Endothelial cell of umbilical vein (primary cell): ENCODE measurements around the gene THBD. TPM values are rescaled to one million over a fixed set of nuclear protein-coding genes. Genes with fewer than 3 reads are reported as not detected.

ENCODE experiments used
- BruUV-seq: library from RNA; stranded (reverse); fragments of 400-500 nt; replicated peaks from 2 replicates; lab custom pipeline; 2021; lab: Mats Ljungman, UMichigan
- CTCF ChIA-PET: fragments of 300-600, 350-600 bp; sonication (Branson Sonifier 250); formaldehyde crosslinking; loops from one replicate; lab custom pipeline; 2021; ENCODE audit warnings: antibody characterized with exemption, inconsistent platforms; lab: Charles Lee
- POLR2A ChIA-PET: fragments of 300-600, 350-600 bp; sonication (Branson Sonifier 250); formaldehyde crosslinking; loops from one replicate; lab custom pipeline; 2021; ENCODE audit warnings: antibody characterized with exemption, inconsistent platforms; lab: Charles Lee
- DNase-seq: peaks from one replicate; pipeline ENCODE4 v3.0.0-alpha.2; 2011; ENCODE audit warnings: low read depth, low spot score
- FAIRE-seq: peaks from 2 replicates; lab custom pipeline; 2011; peaks lifted over from hg19 to GRCh38; lab: Jason Lieb, UNC
- H2AFZ ChIP-seq: 2 replicates; pipeline ENCODE4 v1.6.0; 2012; ENCODE audit warnings: low read depth, low read length, control low read depth, inconsistent platforms
- H3K27ac ChIP-seq: 2 replicates; pipeline ENCODE4 v1.5.1; 2011; ENCODE audit warnings: low read depth, mild to moderate bottlenecking, control low read depth, low read length, moderate library complexity; ENCODE audit not compliant: insufficient read depth
- H3K27me3 ChIP-seq, 2 experiments: 2 replicates each; pipeline versions ENCODE4 v1.6.0 to v1.6.1; 2011; ENCODE audit warnings: low read length in 2 of 2, mixed read lengths in 1 of 2; ENCODE audit not compliant: control insufficient read depth in 2 of 2, insufficient read depth in 2 of 2
- H3K36me3 ChIP-seq, 2 experiments: 2 replicates in 1 of 2; 3 replicates in 1 of 2; pipeline ENCODE4 v1.5.1; 2011; ENCODE audit warnings: low read length in 2 of 2, mild to moderate bottlenecking in 1 of 2, moderate library complexity in 1 of 2; ENCODE audit not compliant: control insufficient read depth in 2 of 2, insufficient read depth in 2 of 2; ENCODE audit errors: extremely low read depth in 1 of 2
- H3K4me1 ChIP-seq: 3 replicates; pipeline ENCODE4 v1.5.1; 2011; ENCODE audit warnings: mild to moderate bottlenecking, low read length; ENCODE audit not compliant: control insufficient read depth, insufficient read depth; ENCODE audit errors: extremely low read depth
- H3K4me2 ChIP-seq: 2 replicates; pipeline ENCODE4 v1.6.1; 2011; ENCODE audit warnings: low read length, control low read depth, mixed read lengths; ENCODE audit not compliant: insufficient read depth
- H3K4me3 ChIP-seq, 3 experiments: fragments of 200-600 bp in 1 of 3; sonication (generic), shearing (Covaris generic) in 1 of 3; replicated peaks in 1 of 3; 2 replicates each; pipeline ENCODE4 v1.5.1; 2011 to 2016; ENCODE audit warnings: control low read depth in 3 of 3, low read length in 3 of 3, mild to moderate bottlenecking in 2 of 3, inconsistent platforms in 1 of 3, low read depth in 1 of 3, moderate library complexity in 1 of 3; ENCODE audit not compliant: insufficient read depth in 1 of 3
- H3K79me2 ChIP-seq: 2 replicates; pipeline ENCODE4 v1.6.0; 2012; ENCODE audit warnings: low read length, inconsistent platforms; ENCODE audit not compliant: control insufficient read depth, insufficient read depth
- H3K9ac ChIP-seq: replicated peaks from 2 replicates; pipeline ENCODE3; 2011; ENCODE audit warnings: low read length, control low read depth; ENCODE audit not compliant: insufficient read depth; ENCODE audit errors: extremely low read depth
- H3K9me1 ChIP-seq: replicated peaks from 3 replicates; pipeline ENCODE4 v1.6.0; 2011; ENCODE audit warnings: mild to moderate bottlenecking, low read length; ENCODE audit not compliant: control insufficient read depth, insufficient read depth; ENCODE audit errors: extremely low read depth
- H3K9me3 ChIP-seq: replicated peaks from 2 replicates; pipeline ENCODE4 v1.5.1; 2012; ENCODE audit warnings: low read length, inconsistent platforms; ENCODE audit not compliant: control insufficient read depth, insufficient read depth
- H4K20me1 ChIP-seq: replicated peaks from 2 replicates; pipeline ENCODE3; 2011; ENCODE audit warnings: mild to moderate bottlenecking, low read length; ENCODE audit not compliant: control insufficient read depth, insufficient read depth; ENCODE audit errors: extremely low read depth
- CTCF ChIP-seq, 2 donors: IDR thresholded peaks; 1 replicate in 1 of 2; 2 replicates in 1 of 2; pipeline ENCODE4 v1.5.1; 2011; ENCODE audit warnings: low read length in 2 of 2, mild to moderate bottlenecking in 2 of 2, moderate library complexity in 2 of 2, control low read depth in 1 of 2, inconsistent platforms in 1 of 2, low read depth in 1 of 2; ENCODE audit not compliant: insufficient read depth in 1 of 2; ENCODE audit errors: extremely low read depth in 1 of 2
- EZH2 ChIP-seq: IDR thresholded peaks from 2 replicates; pipeline ENCODE4 v1.6.1; 2012; ENCODE audit warnings: borderline replicate concordance, low read depth, mild to moderate bottlenecking, moderate library complexity, low read length, inconsistent platforms; ENCODE audit not compliant: severe bottlenecking
- GATA2 ChIP-seq: IDR thresholded peaks from 2 replicates; pipeline ENCODE4 v1.7.0; 2011; ENCODE audit warnings: low read depth, mild to moderate bottlenecking, moderate library complexity, mixed read lengths, low read length; ENCODE audit not compliant: insufficient read length, insufficient read depth
- MAX ChIP-seq: IDR thresholded peaks from 2 replicates; pipeline ENCODE4 v1.6.1; 2011; ENCODE audit not compliant: insufficient read depth, insufficient read length
- MYC ChIP-seq: IDR thresholded peaks from one replicate; pipeline ENCODE4 v1.6.1; 2011; ENCODE audit warnings: mild to moderate bottlenecking, low read depth, low read length
- POLR2A ChIP-seq: IDR thresholded peaks from 2 replicates; pipeline ENCODE4 v1.6.1; 2012; ENCODE audit warnings: low read depth, mild to moderate bottlenecking, control low read depth, low read length
- POLR2AphosphoS5 ChIP-seq: IDR thresholded peaks from 2 replicates; pipeline ENCODE4 v1.6.1; 2012; ENCODE audit warnings: low read depth, mild to moderate bottlenecking, control low read depth, low read length, moderate library complexity; ENCODE audit not compliant: insufficient read depth
- dilution Hi-C: fragments of 300-500 bp; cut with MboI; formaldehyde crosslinking; loops from one replicate; pipeline ENCODE4 v1.15.0; 2019; ENCODE audit warnings: low sequenced_read_pairs; ENCODE audit not compliant: extremely low pct_ligation_motif_present
- intact Hi-C: fragments of 100-400 bp; cut with micrococcal nuclease; formaldehyde crosslinking; loops from one replicate; pipeline ENCODE4 v1.10.0; 2022
- polyA plus RNA-seq, 4 experiments: library from polyadenylated mRNA; depleted of rRNA in 3 of 4; stranded (reverse) in 3 of 4; unstranded in 1 of 4; fragments of >200 nt; gene quantifications; 2 replicates each; pipeline versions ENCODE4 v1.2.1 to v1.2.3, GENCODE V29; 2011 to 2012; ENCODE audit warnings: missing spikeins in 1 of 4
- total RNA-seq: library from RNA; stranded (reverse); gene quantifications from 2 replicates; pipeline ENCODE4 v1.2.3, GENCODE V29; 2021

Gene THBD
- total and polyA plus RNA-seq, 2 donors (not counting 3 experiments of a cell fraction or from before 2014, with no cell fraction given), result 17.1 to 28.0 TPM

- FAIRE-seq, result no peak
- Histone ChIP-seq H3K9me3 (no peaks in the 10 kb centered on the region), H3K27ac (no peak overlapping the region), H3K36me3 (no peaks in the 10 kb centered on the region), H3K4me3 (no peak overlapping the region), H3K9ac (no peak overlapping the region), H3K4me1 (no peaks in the 10 kb centered on the region), H2AFZ (no peak overlapping the region), H3K79me2 (no peaks in the 10 kb centered on the region), H3K9me1 (no peaks in the 10 kb centered on the region), H4K20me1 (no peaks in the 10 kb centered on the region), H3K27me3 (peaks cover 2 to 3% of the 10 kb centered on the region in 2 experiments), H3K4me2 (no peak overlapping the region)
- dilution Hi-C loops, result no loop called here
- no peak for TF ChIP-seq EZH2
- TF ChIP-seq MYC, result no peak
- no peak for TF ChIP-seq POLR2AphosphoS5
- TF ChIP-seq GATA2, result no peak
- intact Hi-C loops, result no loop called here
- CTCF ChIA-PET, result no interaction called here
- BruUV-seq, result no TSS peak
- DNase-seq, result no peak
- POLR2A ChIA-PET, result no interaction called here
These were observed 42.0 kb downstream of the THBD start for GRCh38 chr20:23007462-23007861.

- dilution Hi-C loops (no loop called here), intact Hi-C loops (no loop called here)
- BruUV-seq, result no TSS peak
- H3K9me1 ChIP-seq, result no peaks in the 10 kb centered on the region
- H2AFZ ChIP-seq, result no peak overlapping the region
- H3K9ac ChIP-seq, result no peak overlapping the region
- H3K4me1 ChIP-seq, result no peaks in the 10 kb centered on the region
- CTCF ChIA-PET, result interaction anchor here (0.6 kb wide), 1 partner anchor 116 kb away, joined by 3 read pairs; no protein-coding TSS in a partner anchor
- H4K20me1 ChIP-seq, result no peaks in the 10 kb centered on the region
- no peaks in the 10 kb centered on the region for H3K9me3 ChIP-seq
- H3K4me2 ChIP-seq, result no peak overlapping the region
- H3K4me3 ChIP-seq, result no peak overlapping the region
- H3K27me3 ChIP-seq, result peaks cover 2 to 3% of the 10 kb centered on the region in 2 experiments
- POLR2A ChIA-PET, result no interaction called here
- FAIRE-seq (no peak), DNase-seq (no peak)
- no peaks in the 10 kb centered on the region for H3K79me2 ChIP-seq
- no peak for TF ChIP-seq CTCF (IDR thresholded peaks at IDR 0.05; ENCODE audit: extremely low read depth in 1 of 2, insufficient read depth in 1 of 2, low read depth in 1 of 2, low read length in 2 of 2)
- TF ChIP-seq MAX, result no peak
- TF ChIP-seq MYC, result no peak
- TF ChIP-seq POLR2A, result no peak
- no peak for TF ChIP-seq GATA2
- no peak for TF ChIP-seq EZH2
- H3K27ac ChIP-seq, result no peak overlapping the region
- H3K36me3 ChIP-seq, result no peaks in the 10 kb centered on the region
These were observed 43.7 kb downstream of the THBD start for GRCh38 chr20:23005776-23006175.
